Muscle of leg (tissue), 11 donors: ENCODE data around the gene BCL11B. TPM values are rescaled to one million over a fixed set of nuclear protein-coding genes. Genes with fewer than 3 reads are reported as not detected.

Experiments used
- DNase-seq: peaks from one replicate; pipeline ENCODE4 v3.0.0; 2013
- H3K27ac ChIP-seq: one replicate; pipeline ENCODE4 v1.5.1; 2013; ENCODE audit warnings: mild to moderate bottlenecking, low read length, control low read depth
- H3K27me3 ChIP-seq: one replicate; pipeline ENCODE4 v1.6.1; 2013; ENCODE audit warnings: low read length; ENCODE audit not compliant: control insufficient read depth, insufficient read depth
- H3K36me3 ChIP-seq: one replicate; pipeline ENCODE4 v1.6.1; 2013; ENCODE audit warnings: low read length; ENCODE audit not compliant: control insufficient read depth, insufficient read depth
- H3K4me1 ChIP-seq: one replicate; pipeline ENCODE4 v1.6.1; 2013; ENCODE audit warnings: low read length; ENCODE audit not compliant: control insufficient read depth, insufficient read depth
- H3K4me3 ChIP-seq: one replicate; pipeline ENCODE4 v1.5.1; 2013; ENCODE audit warnings: low read length, control low read depth
- H3K9me3 ChIP-seq: replicated peaks from 2 replicates; pipeline ENCODE4 v1.6.1; 2013; ENCODE audit warnings: low read depth, low read length; ENCODE audit not compliant: control insufficient read depth
- WGBS: methylation state at CpG from one replicate; pipeline ENCODE4 v1.1.5; 2013; ENCODE audit warnings: missing lambda C conversion rate; ENCODE audit not compliant: insufficient coverage; 5-methylcytosine and 5-hydroxymethylcytosine counted together
- polyA plus RNA-seq, 8 donors: library from polyadenylated mRNA; unstranded; fragments of 120-200 nt; gene quantifications; one replicate each; pipeline versions ENCODE4 v1.2.1 to v1.2.3, GENCODE V29; 2013; ENCODE audit warnings: inconsistent platforms in 1 of 8, low replicate concordance in 1 of 8; ENCODE audit not compliant: insufficient read length in 8 of 8, insufficient read depth in 1 of 8
- total RNA-seq: library from RNA; stranded (reverse); fragments of 120-200 nt; gene quantifications from one replicate; pipeline ENCODE4 v1.2.4, GENCODE V29; 2013

Gene BCL11B
- total and polyA plus RNA-seq, 9 donors = 0.89 to 6.3 (median 1.4) TPM

DNA sequence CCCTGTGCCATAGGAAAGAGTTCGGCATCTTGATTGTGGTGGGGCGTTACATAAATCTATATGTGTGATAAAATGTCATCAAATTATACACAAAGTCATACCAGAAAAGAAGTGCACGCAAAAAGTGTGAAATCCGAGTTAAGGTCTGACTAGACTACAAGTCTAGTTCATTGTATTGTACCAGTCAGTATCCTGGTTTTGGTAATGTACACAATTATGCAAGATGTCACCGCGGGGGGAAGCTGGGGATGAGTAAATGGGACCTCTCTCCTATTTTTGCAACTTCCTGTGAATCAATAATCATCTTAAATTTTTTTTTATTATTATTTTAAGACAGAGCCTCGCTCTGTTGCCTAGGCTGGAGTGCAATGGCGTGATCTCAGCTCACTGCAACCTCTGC lies 43.2 kb upstream of the BCL11B start:
- H3K36me3 ChIP-seq = no peaks in the 10 kb centered on the region
- no peak for DNase-seq
- no peaks in the 10 kb centered on the region for H3K9me3 ChIP-seq
- H3K27me3 ChIP-seq = peaks cover 7% of the 10 kb centered on the region
- WGBS = no CpG with 5 or more reads among the region's 8 CpGs
- H3K27ac ChIP-seq = no peak overlapping the region
- H3K4me1 ChIP-seq = peaks cover 7% of the 10 kb centered on the region
- no peak overlapping the region for H3K4me3 ChIP-seq

DNA sequence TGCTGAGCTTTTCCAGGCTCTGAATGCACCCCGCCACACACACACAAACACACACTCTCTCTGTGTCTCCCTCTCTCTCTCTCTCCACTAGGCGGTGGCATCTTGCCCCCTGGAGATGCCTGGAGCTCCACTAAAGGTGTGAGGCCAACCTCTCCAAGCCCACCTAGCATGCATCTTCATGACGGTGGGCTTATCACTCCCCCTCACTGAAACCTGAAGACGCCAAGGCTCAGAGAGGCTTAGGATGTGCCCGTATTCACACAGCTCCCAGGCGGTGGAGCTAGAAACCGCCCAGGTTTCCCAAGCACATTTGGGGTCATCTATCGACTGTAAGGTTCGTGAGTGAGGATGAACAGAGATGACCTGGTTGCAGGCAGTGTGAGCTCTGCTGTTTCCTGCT lies 42.6 kb upstream of the BCL11B start:
- Histone ChIP-seq H3K4me1 (peaks cover 7% of the 10 kb centered on the region), H3K9me3 (no peaks in the 10 kb centered on the region), H3K36me3 (no peaks in the 10 kb centered on the region), H3K27ac (no peak overlapping the region), H3K27me3 (peaks cover 7% of the 10 kb centered on the region), H3K4me3 (no peak overlapping the region)
- WGBS = 66% methylated on average over 6 of the region's 9 CpGs
- DNase-seq = no peak

DNA sequence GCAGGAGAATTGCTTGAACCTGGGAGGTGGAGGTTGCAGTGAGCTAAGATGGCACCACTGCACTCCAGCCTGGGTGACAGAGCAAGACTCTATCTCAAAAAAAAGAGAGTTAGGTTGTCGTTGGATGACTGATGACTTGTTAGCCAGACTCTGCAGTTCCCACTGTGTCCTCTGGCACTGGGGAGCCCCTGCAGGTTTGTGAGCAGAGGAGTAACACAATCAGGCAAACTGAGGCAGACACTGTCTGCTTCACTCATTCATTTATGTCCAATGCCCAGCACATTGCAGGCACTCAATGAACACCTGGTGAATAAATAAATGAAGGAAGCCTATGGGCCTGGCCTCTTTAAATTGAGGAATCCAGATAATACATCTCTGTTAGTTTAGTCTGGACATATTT lies 41.2 kb upstream of the BCL11B start:
- Histone ChIP-seq H3K36me3 (no peaks in the 10 kb centered on the region), H3K27ac (no peak overlapping the region), H3K27me3 (peaks cover 7% of the 10 kb centered on the region), H3K4me1 (peaks cover 3% of the 10 kb centered on the region), H3K9me3 (no peaks in the 10 kb centered on the region), H3K4me3 (no peak overlapping the region)
- no peak for DNase-seq
- 100% methylated on average over 1 of the region's 1 CpG for WGBS

DNA sequence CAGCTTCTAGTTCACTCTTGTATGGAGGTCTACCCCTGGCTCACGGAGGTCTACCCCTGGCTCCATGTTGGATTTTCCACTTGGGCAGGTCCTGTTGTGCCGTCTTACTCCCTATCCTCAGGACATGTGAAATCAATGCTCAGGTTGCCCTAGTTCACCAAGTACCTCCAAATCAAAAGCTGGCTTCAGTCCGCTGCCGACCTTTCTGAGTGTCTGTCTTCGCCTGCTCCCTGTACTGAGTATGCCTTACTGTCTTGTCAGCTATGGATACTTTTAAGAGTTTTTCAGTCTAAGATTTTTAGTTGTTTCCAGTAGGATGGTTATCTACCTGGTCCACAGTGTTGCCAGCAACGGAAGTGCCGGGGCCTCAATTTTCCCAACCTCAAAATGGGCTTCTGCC lies 40.1 kb upstream of the BCL11B start:
- DNase-seq = no peak
- H3K27me3 ChIP-seq = peaks cover 9% of the 10 kb centered on the region
- H3K4me1 ChIP-seq = no peaks in the 10 kb centered on the region
- no peaks in the 10 kb centered on the region for H3K36me3 ChIP-seq
- 100% methylated on average over 1 of the region's 7 CpGs for WGBS
- H3K27ac ChIP-seq = no peak overlapping the region
- H3K4me3 ChIP-seq = no peak overlapping the region
- no peaks in the 10 kb centered on the region for H3K9me3 ChIP-seq

DNA sequence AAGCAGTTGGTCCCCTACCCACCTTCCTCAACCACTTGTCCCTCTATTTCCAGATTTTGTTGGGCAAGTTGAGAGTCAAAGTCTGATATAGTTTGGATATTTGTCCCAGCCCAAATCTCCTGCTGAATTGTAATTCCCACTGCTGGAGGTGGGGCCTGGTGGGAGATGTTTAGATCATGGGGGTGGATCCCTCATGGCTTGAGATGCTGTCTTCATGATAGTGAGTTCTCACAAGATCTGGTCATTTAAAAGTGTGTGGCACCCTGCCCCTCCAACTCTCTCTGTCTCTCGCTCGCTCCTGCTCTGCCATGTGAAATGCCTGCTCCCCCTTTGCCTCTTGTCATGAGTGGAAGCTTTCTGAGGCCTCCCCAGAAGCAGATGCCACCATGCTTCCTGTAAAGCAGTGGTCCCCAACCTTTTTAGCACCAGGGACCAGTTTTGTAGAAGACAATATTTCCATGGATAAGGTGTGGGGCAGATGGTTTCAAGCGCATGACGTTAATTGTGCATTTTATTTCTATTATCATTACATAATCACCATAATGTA lies 37.3 kb upstream of the BCL11B start:
- no peak for DNase-seq

DNA sequence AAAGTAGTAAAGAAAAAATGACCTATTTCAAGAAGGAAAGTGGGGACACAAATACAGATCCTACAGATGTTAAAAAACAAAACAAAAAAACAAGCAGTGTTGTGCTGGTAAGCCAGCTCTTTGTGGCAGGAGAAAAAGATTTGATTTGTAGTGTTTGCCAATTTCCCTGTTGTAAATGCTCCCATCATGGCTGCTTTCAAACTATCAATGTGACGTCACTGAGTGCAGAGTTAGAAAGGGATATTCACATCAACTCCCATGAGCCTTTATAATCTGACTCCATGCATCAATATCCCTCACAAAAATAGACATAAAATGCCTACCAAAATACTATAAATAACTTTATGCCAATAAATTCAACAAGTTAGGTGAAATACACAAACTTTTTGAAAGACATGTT lies 32.2 kb upstream of the BCL11B start:
- H3K36me3 ChIP-seq = no peaks in the 10 kb centered on the region
- H3K27me3 ChIP-seq = peaks cover 3% of the 10 kb centered on the region
- no CpG with 5 or more reads among the region's 1 CpG for WGBS
- DNase-seq = no peak
- H3K27ac ChIP-seq = no peak overlapping the region
- H3K4me3 ChIP-seq = no peak overlapping the region
- H3K4me1 ChIP-seq = no peaks in the 10 kb centered on the region
- H3K9me3 ChIP-seq = peaks cover 2% of the 10 kb centered on the region

More for the DNA sequence above, 37.3 kb upstream of the BCL11B start:
- H3K27me3 ChIP-seq = peaks cover 6% of the 10 kb centered on the region
- H3K9me3 ChIP-seq = no peaks in the 10 kb centered on the region
- H3K36me3 ChIP-seq = no peaks in the 10 kb centered on the region
- no CpG with 5 or more reads among the region's 4 CpGs for WGBS
- H3K4me1 ChIP-seq = no peaks in the 10 kb centered on the region
- no peak overlapping the region for H3K4me3 ChIP-seq
- no peak overlapping the region for H3K27ac ChIP-seq

DNA sequence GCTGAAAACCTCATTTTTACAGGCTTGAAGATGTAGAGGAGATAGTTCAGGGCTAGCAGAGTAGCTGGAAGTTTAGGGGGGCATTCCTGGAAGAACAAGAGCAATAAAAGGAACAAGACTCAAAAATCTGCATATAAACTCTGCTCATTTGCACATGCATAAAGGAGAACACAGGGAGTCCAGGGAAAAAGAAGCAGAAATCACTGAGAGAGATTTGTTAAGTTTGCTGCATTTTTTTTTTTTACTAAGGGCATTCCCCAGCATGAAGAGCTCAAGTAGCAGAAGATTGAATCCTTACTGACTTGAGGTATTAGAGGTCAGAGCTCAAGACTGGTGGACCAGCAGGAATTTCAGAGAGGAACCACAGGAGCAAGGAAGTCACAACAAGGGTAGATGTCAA lies 28.2 kb upstream of the BCL11B start:
- H3K27ac ChIP-seq = no peak overlapping the region
- no peaks in the 10 kb centered on the region for H3K4me1 ChIP-seq
- no peak for DNase-seq
- no peak overlapping the region for H3K4me3 ChIP-seq
- H3K27me3 ChIP-seq = no peaks in the 10 kb centered on the region
- H3K9me3 ChIP-seq = peaks cover 7% of the 10 kb centered on the region
- H3K36me3 ChIP-seq = no peaks in the 10 kb centered on the region

DNA sequence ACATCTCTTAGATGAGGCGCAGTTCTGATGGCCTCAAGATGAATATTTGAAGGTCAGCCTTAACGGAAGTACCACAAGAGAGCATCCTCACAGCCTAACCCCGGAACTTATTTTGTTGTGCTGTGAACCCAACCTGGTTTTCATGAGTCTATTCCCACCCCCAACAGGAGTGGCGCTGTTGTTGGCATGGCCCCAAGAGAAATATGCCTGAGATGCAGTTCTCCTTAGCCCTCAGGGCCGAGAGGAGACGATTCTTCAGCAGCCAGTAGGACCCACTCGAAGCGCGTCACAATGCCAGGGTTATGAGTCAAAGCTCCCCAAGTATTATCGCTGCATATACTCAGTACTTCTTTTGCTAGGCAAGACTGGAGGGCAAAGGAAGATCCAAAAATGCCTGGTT lies 24.5 kb upstream of the BCL11B start:
- no peak for DNase-seq
- 67% methylated on average over 1 of the region's 10 CpGs for WGBS
- Histone ChIP-seq H3K9me3 (peaks cover 7% of the 10 kb centered on the region), H3K27me3 (no peaks in the 10 kb centered on the region), H3K4me3 (no peak overlapping the region), H3K27ac (no peak overlapping the region), H3K4me1 (no peaks in the 10 kb centered on the region), H3K36me3 (no peaks in the 10 kb centered on the region)

DNA sequence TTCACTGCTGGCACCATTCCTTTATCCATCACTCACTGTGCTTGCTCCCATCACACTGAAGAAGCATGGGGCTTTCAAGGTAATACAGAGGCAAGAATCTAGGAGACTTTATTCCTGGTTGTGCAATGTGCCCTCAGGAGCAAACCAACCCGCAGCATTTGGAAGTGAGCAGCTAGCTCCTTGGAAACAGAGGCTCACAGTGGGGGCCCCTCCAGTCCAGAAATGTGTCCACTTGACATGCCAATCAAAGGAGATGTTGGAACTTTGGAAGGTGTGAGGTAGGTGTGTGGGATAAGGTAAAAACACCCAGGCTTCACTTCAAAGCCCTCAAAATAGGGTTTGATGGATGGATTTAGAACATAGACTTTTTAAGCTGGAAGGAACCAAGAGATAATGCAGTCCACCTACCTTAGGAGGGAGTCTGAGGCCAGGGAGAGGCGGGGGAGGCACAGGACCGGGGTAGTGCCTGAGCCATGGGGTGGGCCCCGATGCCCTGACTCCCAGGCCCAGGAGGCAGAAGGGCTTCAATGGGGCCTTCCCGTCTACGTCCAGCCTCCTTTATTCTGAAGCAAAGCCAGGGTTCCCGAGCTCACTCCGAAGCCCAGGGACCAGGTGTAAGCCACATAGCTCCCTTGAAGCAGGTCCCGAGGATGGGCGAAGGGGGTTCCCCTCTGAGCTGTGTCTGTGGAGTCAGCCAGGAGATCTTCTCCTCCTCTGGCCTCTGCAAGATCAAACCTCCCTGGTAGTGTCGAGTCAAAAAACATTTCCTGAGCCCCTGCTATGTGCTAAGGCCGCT lies 17.6 kb upstream of the BCL11B start:
- DNase-seq = no peak
- Histone ChIP-seq H3K36me3 (no peaks in the 10 kb centered on the region), H3K4me3 (no peak overlapping the region), H3K9me3 (no peaks in the 10 kb centered on the region), H3K27me3 (peaks cover 11% of the 10 kb centered on the region), H3K4me1 (no peaks in the 10 kb centered on the region), H3K27ac (no peak overlapping the region)
- WGBS = 71% methylated on average over 9 of the region's 12 CpGs

DNA sequence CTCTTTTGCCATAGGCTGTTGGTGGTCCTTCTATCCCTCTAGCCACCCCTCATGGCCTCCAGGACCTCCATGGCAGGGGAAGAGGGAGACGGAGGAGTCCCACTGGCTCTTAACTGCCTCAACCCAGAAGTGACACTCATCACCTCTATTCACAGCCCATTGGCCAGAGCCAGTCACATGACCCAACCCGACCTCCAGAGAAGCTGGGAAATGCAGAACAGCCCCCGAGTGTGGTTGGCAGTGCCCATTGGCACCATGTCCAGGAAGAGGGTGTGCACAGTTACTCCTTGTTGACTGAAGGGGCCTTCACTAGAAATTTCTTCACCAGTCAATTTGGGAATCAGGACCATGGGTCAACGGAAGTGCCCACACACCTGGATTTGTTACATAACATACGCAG lies 17.0 kb upstream of the BCL11B start:
- H3K27ac ChIP-seq = no peak overlapping the region
- no peak overlapping the region for H3K4me3 ChIP-seq
- no peaks in the 10 kb centered on the region for H3K9me3 ChIP-seq
- H3K4me1 ChIP-seq = no peaks in the 10 kb centered on the region
- H3K27me3 ChIP-seq = peaks cover 15% of the 10 kb centered on the region
- DNase-seq = no peak
- H3K36me3 ChIP-seq = no peaks in the 10 kb centered on the region
- 70% methylated on average over 3 of the region's 5 CpGs for WGBS
